Right atrium auricular region (tissue), 2 donors: ENCODE results near the gene SLC13A4. TPM values are rescaled to one million over a fixed set of nuclear protein-coding genes. Genes with fewer than 3 reads are reported as not detected.
"Not testable (repeated sequence)": the region's sequence is repeated elsewhere in the genome, so short reads cannot be mapped to it uniquely, and the experiment has no call there.

ENCODE experiments used
- DNase-seq: peaks from one replicate; pipeline ENCODE4 v3.0.0-alpha.2; 2019; ENCODE audit warnings: low spot score
- H3K27ac ChIP-seq, 2 donors: fragments of 200-600 bp; sonication (generic); 1 replicate in 1 of 2; 2 replicates in 1 of 2; pipeline ENCODE4 v1.5.1; 2016 to 2019
- H3K27me3 ChIP-seq, 2 donors: fragments of 200-600 bp; sonication (generic); one replicate each; pipeline versions ENCODE4 v1.5.1 to v1.6.0; 2017 to 2019
- H3K36me3 ChIP-seq: fragments of 200-600 bp; sonication (generic); one replicate; pipeline ENCODE4 v1.5.1; 2016
- H3K4me1 ChIP-seq, 2 donors: fragments of 200-600 bp; sonication (generic); one replicate each; pipeline versions ENCODE4 v1.5.1 to v1.6.0; 2017 to 2019
- H3K4me3 ChIP-seq, 2 donors: fragments of 200-600 bp; sonication (generic); 1 replicate in 1 of 2; 2 replicates in 1 of 2; pipeline ENCODE4 v1.5.1; 2017 to 2019; ENCODE audit warnings: mild to moderate bottlenecking in 1 of 2, moderate library complexity in 1 of 2
- H3K9me3 ChIP-seq, 2 donors: fragments of 200-600 bp; sonication (generic); one replicate each; pipeline ENCODE4 v1.5.1; 2019
- total RNA-seq, 2 donors: library from RNA; depleted of rRNA; stranded (reverse); fragments of >200 nt; gene quantifications; one replicate each; pipeline ENCODE4 v1.1.0, GENCODE V29; 2016
- TF ChIP-seq, protein P1 (sequence below), 2 donors: fragments of 200-600 bp; sonication (generic); IDR thresholded peaks; one replicate each; pipeline ENCODE4 v1.5.1; 2019; ENCODE audit warnings: antibody characterized with exemption in 2 of 2

Gene SLC13A4
- total RNA-seq, 2 donors from 2014 or later: 0.12 TPM; not detected in 1

GRCh38 chr7:135670179-135670578 is 57.8 kb downstream of the SLC13A4 start:
- no peak overlapping the region for H3K4me3 ChIP-seq
- H3K9me3 ChIP-seq: no peaks in the 10 kb centered on the region
- TF ChIP-seq, protein P1, sequence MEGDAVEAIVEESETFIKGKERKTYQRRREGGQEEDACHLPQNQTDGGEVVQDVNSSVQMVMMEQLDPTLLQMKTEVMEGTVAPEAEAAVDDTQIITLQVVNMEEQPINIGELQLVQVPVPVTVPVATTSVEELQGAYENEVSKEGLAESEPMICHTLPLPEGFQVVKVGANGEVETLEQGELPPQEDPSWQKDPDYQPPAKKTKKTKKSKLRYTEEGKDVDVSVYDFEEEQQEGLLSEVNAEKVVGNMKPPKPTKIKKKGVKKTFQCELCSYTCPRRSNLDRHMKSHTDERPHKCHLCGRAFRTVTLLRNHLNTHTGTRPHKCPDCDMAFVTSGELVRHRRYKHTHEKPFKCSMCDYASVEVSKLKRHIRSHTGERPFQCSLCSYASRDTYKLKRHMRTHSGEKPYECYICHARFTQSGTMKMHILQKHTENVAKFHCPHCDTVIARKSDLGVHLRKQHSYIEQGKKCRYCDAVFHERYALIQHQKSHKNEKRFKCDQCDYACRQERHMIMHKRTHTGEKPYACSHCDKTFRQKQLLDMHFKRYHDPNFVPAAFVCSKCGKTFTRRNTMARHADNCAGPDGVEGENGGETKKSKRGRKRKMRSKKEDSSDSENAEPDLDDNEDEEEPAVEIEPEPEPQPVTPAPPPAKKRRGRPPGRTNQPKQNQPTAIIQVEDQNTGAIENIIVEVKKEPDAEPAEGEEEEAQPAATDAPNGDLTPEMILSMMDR (IDR thresholded peaks at IDR 0.05): no peak
- peaks cover 0 to 52% of the 10 kb centered on the region in 2 donors for H3K4me1 ChIP-seq
- no peaks in the 10 kb centered on the region for H3K36me3 ChIP-seq
- peak overlapping the region; percentile 34 to 51 for H3K27ac ChIP-seq
- no peak for DNase-seq
- no peaks in the 10 kb centered on the region for H3K27me3 ChIP-seq

GRCh38 chr7:135669774-135670173 is 58.2 kb downstream of the SLC13A4 start:
- TF ChIP-seq, protein P1 (IDR thresholded peaks at IDR 0.05): no peak
- Histone ChIP-seq H3K4me1 (peaks cover 0 to 57% of the 10 kb centered on the region in 2 donors), H3K4me3 (no peak overlapping the region), H3K27ac (peak overlapping the region; percentile 34 to 51), H3K9me3 (no peaks in the 10 kb centered on the region), H3K27me3 (no peaks in the 10 kb centered on the region), H3K36me3 (no peaks in the 10 kb centered on the region)
- no peak for DNase-seq

DNA sequence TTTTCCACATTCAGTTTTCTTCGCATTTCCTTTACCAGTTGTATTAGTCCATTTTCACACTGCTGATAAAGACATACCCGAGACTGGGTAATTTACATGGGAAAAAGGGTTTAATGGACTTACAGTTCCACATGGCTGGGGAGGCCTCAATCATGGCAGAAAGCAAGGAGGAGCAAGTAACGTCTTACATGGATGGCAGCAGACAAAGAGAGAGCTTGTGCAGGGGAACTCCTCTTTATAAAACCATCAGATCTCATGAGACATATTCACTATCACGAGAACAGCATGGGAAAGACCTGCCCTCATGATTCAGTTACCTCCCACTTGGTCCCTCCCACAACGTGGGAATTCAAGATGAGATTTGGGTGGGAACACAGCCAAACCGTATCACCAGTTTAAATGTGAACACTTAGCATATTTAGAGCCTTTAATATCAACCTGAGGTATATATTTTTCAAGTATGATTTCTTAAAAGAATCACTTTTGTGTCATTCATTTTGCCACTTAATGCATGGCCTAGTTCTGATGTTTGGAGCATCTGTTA is 59.1 kb downstream of the SLC13A4 start:
- H3K9me3 ChIP-seq, H3K36me3 ChIP-seq, H3K27ac ChIP-seq, H3K4me3 ChIP-seq, H3K27me3 ChIP-seq, DNase-seq: not testable (repeated sequence)
- H3K4me1 ChIP-seq: peaks cover 0 to 65% of the 10 kb centered on the region in 2 donors

DNA sequence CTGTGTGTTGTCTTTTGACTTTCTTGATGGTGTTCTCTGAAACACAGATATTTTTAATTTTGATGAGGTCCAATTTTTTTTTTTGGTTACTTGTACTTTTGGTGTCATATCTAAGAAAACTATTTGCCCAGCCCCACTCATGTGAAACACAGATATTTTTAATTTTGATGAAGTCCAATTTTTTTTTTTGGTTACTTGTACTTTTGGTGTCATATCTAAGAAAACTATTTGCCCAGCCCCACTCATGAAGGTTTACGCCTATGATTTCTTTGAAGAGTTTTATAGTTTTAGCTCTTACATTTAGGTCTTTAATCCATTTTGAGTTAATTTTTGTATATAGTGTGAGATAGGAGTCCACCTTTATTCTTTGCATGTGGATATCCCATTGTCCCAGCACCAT is 60.4 kb downstream of the SLC13A4 start:
- not testable (repeated sequence) for H3K9me3 ChIP-seq, H3K27me3 ChIP-seq, DNase-seq, H3K36me3 ChIP-seq, H3K27ac ChIP-seq, H3K4me3 ChIP-seq
- H3K4me1 ChIP-seq: peaks cover 0 to 64% of the 10 kb centered on the region in 2 donors

GRCh38 chr7:135666846-135667245 is 61.1 kb downstream of the SLC13A4 start:
- H3K27me3 ChIP-seq: no peaks in the 10 kb centered on the region
- H3K4me3 ChIP-seq: no peak overlapping the region
- H3K4me1 ChIP-seq: peaks cover 0 to 58% of the 10 kb centered on the region in 2 donors
- no peak overlapping the region for H3K27ac ChIP-seq
- H3K9me3 ChIP-seq: no peaks in the 10 kb centered on the region
- H3K36me3 ChIP-seq: no peaks in the 10 kb centered on the region
- no peak for DNase-seq
- TF ChIP-seq, protein P1 (IDR thresholded peaks at IDR 0.05): no peak

GRCh38 chr7:135666156-135666555 is 61.8 kb downstream of the SLC13A4 start:
- no peak for DNase-seq
- H3K9me3 ChIP-seq: no peaks in the 10 kb centered on the region
- peaks cover 0 to 53% of the 10 kb centered on the region in 2 donors for H3K4me1 ChIP-seq
- no peak overlapping the region for H3K4me3 ChIP-seq
- TF ChIP-seq, protein P1 (IDR thresholded peaks at IDR 0.05): no peak
- H3K36me3 ChIP-seq: no peaks in the 10 kb centered on the region
- no peak overlapping the region for H3K27ac ChIP-seq
- no peaks in the 10 kb centered on the region for H3K27me3 ChIP-seq

DNA sequence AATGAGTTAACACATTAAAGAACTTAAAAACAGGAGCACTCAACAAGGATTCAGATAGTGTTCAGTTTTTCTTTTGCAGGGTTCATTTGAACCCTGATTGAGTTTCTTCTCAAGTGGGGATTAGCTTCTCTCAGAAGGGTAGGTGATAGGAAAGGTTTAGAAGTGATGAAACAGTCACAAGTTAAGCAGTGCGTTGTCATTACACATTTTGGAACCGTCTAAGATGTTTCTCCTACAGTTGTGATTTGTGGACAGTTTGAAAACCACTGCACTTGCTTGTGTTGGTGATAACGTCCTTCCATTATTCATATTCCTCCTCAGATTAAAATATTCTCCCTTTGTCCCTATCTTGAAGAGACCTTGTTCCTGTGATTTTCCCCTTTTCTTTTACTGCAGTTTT is 62.9 kb downstream of the SLC13A4 start:
- TF ChIP-seq, protein P1 (IDR thresholded peaks at IDR 0.05): no peak
- peak overlapping the region; percentile 32 to 37 for H3K27ac ChIP-seq
- H3K36me3 ChIP-seq: no peaks in the 10 kb centered on the region
- no peak for DNase-seq
- H3K4me3 ChIP-seq: no peak overlapping the region
- H3K27me3 ChIP-seq: no peaks in the 10 kb centered on the region
- H3K4me1 ChIP-seq: peaks cover 0 to 42% of the 10 kb centered on the region in 2 donors
- H3K9me3 ChIP-seq: no peaks in the 10 kb centered on the region
